Activated naive CD8-positive, alpha-beta T cell (primary cell): ENCODE results near the gene MBD4.

Source experiments
- H3K27ac Mint-ChIP-seq: one replicate; pipeline ENCODE4 v1.8.0; 2021; ENCODE audit warnings: mixed read lengths
- H3K27me3 Mint-ChIP-seq: one replicate; pipeline ENCODE4 v1.8.0; 2021; ENCODE audit warnings: mixed read lengths
- H3K36me3 Mint-ChIP-seq: one replicate; pipeline ENCODE4 v1.8.0; 2021; ENCODE audit warnings: mixed read lengths
- H3K4me1 Mint-ChIP-seq: one replicate; pipeline ENCODE4 v1.8.0; 2021; ENCODE audit warnings: low read depth, mixed read lengths
- H3K4me3 Mint-ChIP-seq: one replicate; pipeline ENCODE4 v1.8.0; 2021; ENCODE audit warnings: mild to moderate bottlenecking, mixed read lengths
- H3K9me3 Mint-ChIP-seq: one replicate; pipeline ENCODE4 v1.8.0; 2021; ENCODE audit warnings: low read depth, mixed read lengths

Gene MBD4

GRCh38 chr3:129474984-129475804 lies 35.4 kb upstream of the MBD4 start:
- Mint-ChIP-seq H3K36me3 (peaks cover 8% of the 10 kb centered on the region), H3K9me3 (no peaks in the 10 kb centered on the region), H3K27me3 (no peaks in the 10 kb centered on the region), H3K4me3 (no peak overlapping the region), H3K27ac (no peak overlapping the region), H3K4me1 (no peaks in the 10 kb centered on the region)

DNA sequence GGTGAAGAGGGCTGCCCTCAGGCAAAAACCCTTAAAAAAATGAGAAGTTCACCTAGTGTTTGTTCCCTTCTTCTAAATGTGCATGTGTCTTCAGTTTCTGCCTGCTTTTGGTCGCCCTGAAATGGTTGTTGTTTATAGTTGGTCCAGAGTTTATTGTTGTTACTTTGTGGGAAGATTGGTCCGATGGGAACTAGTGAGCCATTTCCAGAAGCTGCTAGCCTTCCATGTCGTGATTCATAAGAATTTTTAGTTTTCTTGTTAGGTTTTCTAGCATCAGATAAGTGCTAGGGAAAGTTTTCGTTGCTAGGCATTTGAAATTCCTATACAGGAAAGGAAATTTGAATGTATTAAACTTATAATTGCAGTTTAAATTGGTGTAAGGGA lies 34.0 kb upstream of the MBD4 start:
- Mint-ChIP-seq H3K9me3 (no peaks in the 10 kb centered on the region), H3K4me1 (peaks cover 4% of the 10 kb centered on the region), H3K36me3 (peaks cover 11% of the 10 kb centered on the region), H3K27me3 (no peaks in the 10 kb centered on the region), H3K27ac (no peak overlapping the region), H3K4me3 (no peak overlapping the region)

GRCh38 chr3:129473067-129473768 lies 33.5 kb upstream of the MBD4 start:
- Mint-ChIP-seq H3K27ac (no peak overlapping the region), H3K4me1 (peaks cover 4% of the 10 kb centered on the region), H3K36me3 (peaks cover 11% of the 10 kb centered on the region), H3K4me3 (no peak overlapping the region), H3K27me3 (no peaks in the 10 kb centered on the region), H3K9me3 (no peaks in the 10 kb centered on the region)

DNA sequence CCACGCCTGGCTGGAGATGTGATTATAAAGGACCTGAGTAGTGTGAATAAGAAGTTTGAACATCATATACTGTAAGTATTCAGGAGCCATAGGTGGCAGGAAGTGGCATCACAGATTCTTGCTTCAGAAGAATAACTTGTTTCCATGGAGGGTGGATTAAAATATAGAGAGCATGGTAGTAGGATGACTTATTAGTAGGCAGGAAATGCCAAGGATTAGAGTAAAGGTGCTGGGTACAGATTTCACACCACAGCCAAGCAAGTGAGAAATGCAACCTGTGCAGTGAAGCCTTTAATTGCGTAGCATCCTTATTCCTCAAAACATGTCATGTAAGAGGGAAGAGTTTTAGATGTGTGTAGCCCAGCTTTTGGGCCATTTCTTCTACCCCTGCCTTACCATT lies 31.1 kb upstream of the MBD4 start:
- no peak overlapping the region for H3K4me3 Mint-ChIP-seq
- no peak overlapping the region for H3K27ac Mint-ChIP-seq
- peaks cover 11% of the 10 kb centered on the region for H3K36me3 Mint-ChIP-seq
- no peaks in the 10 kb centered on the region for H3K27me3 Mint-ChIP-seq
- no peaks in the 10 kb centered on the region for H3K9me3 Mint-ChIP-seq
- H3K4me1 Mint-ChIP-seq = peaks cover 4% of the 10 kb centered on the region

DNA sequence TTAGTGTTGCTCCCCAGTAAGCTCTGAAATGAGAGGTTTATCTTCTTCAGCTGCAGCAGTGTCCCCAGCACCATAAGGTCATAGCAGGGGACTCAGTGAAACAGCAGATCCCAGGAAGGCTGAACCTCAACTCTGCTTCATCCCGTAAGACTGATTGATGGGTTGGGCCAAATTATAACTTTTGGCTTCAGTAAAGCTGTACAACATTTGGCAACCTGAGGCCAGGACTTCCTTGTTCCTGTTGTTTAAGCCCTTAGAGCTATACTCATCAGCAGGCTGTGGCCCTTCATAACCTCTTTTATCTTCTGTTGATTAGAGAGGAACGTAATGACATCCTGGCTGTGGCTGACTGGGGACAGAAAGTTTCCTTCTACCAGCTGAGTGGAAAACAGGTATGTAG lies 29.3 kb upstream of the MBD4 start:
- Mint-ChIP-seq H3K27ac (no peak overlapping the region), H3K4me3 (no peak overlapping the region), H3K9me3 (no peaks in the 10 kb centered on the region), H3K36me3 (peaks cover 13% of the 10 kb centered on the region), H3K4me1 (peaks cover 4% of the 10 kb centered on the region), H3K27me3 (no peaks in the 10 kb centered on the region)

DNA sequence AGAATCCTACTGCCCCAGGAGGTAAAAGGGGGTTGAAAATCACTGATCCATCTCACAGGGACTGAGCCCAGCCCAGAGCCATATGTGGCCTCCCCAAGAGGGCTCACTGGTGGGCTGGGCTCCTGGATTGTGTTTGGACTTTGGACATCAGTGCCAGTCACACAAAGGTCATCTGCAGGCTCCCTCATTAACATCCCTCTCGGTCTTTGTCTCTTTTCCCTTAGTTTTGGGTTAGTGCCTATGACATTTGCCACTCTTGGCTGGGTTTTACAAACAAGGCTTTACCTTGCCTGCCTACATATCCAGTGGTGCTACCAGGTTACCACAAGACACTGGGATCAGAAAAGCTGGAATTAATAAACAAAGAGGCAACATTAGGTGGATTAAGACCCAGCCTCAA lies 28.2 kb upstream of the MBD4 start:
- Mint-ChIP-seq H3K36me3 (peaks cover 13% of the 10 kb centered on the region), H3K9me3 (no peaks in the 10 kb centered on the region), H3K4me3 (no peak overlapping the region), H3K4me1 (peaks cover 4% of the 10 kb centered on the region), H3K27ac (no peak overlapping the region), H3K27me3 (no peaks in the 10 kb centered on the region)

GRCh38 chr3:129463716-129464115 lies 24.0 kb upstream of the MBD4 start:
- H3K36me3 Mint-ChIP-seq = peaks cover 12% of the 10 kb centered on the region
- no peak overlapping the region for H3K27ac Mint-ChIP-seq
- H3K4me3 Mint-ChIP-seq = no peak overlapping the region
- H3K4me1 Mint-ChIP-seq = no peaks in the 10 kb centered on the region
- H3K27me3 Mint-ChIP-seq = no peaks in the 10 kb centered on the region
- H3K9me3 Mint-ChIP-seq = no peaks in the 10 kb centered on the region

DNA sequence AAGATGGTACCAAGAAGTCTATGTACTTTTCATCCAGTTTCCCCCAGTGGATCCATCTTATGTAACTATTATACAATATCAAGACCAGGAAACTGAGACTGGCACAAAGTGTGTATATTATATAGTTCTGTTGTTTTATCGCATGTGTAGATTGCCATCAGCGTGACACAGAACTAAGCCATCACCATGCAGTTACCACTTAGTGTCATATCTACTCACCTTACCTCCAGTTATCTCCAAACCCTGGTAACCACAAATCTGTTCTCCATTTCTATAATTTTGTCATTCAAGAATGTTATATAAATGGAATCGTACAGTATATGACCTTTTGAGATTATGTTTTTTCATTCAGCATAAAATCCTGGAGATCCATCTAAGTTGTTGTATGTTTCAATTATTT lies 23.3 kb upstream of the MBD4 start:
- Mint-ChIP-seq H3K4me1 (no peaks in the 10 kb centered on the region), H3K27ac (no peak overlapping the region), H3K4me3 (no peak overlapping the region), H3K27me3 (no peaks in the 10 kb centered on the region), H3K9me3 (no peaks in the 10 kb centered on the region), H3K36me3 (peaks cover 11% of the 10 kb centered on the region)

- peaks cover 10% of the 10 kb centered on the region for H3K36me3 Mint-ChIP-seq
- H3K4me1 Mint-ChIP-seq = no peaks in the 10 kb centered on the region
- H3K4me3 Mint-ChIP-seq = no peak overlapping the region
- H3K27me3 Mint-ChIP-seq = no peaks in the 10 kb centered on the region
- H3K27ac Mint-ChIP-seq = no peak overlapping the region
- H3K9me3 Mint-ChIP-seq = no peaks in the 10 kb centered on the region
Observed at GRCh38 chr3:129462361-129462968, 22.7 kb upstream of the MBD4 start.

DNA sequence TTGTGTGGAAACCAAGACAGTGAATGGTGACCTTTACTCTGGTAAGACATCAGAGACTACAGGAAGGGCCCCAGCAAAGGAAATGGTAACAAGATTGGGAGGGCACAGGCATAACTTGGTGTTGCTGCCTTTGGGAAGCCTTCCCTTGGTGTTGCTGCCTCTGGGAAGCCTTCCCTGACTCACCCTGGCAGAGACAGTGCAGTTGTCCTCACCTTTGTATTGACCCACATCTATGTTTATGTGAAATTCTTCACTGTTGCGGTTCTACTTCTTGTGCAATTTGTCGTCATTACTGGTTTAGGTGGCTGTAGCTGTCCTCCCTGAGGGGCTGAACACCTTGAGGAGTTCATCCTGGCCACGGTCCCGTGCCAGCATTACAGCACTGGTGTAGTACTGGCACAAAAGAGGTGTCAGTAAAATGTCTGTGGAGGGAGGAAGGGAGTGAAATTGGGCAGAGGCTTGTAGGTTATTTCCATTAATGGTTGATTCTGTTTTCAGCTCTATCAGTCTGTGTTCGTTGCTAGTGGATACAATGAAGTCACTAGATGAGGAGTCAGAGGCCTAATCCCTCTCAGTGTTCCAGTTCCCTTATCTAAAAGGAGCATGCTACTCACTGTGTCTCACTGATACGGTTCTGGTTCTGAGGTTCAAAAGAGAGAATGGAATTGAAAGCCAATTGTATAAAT lies 21.9 kb upstream of the MBD4 start:
- H3K4me1 Mint-ChIP-seq = no peaks in the 10 kb centered on the region
- H3K9me3 Mint-ChIP-seq = no peaks in the 10 kb centered on the region
- H3K36me3 Mint-ChIP-seq = peaks cover 7% of the 10 kb centered on the region
- H3K27ac Mint-ChIP-seq = no peak overlapping the region
- H3K27me3 Mint-ChIP-seq = no peaks in the 10 kb centered on the region
- no peak overlapping the region for H3K4me3 Mint-ChIP-seq

DNA sequence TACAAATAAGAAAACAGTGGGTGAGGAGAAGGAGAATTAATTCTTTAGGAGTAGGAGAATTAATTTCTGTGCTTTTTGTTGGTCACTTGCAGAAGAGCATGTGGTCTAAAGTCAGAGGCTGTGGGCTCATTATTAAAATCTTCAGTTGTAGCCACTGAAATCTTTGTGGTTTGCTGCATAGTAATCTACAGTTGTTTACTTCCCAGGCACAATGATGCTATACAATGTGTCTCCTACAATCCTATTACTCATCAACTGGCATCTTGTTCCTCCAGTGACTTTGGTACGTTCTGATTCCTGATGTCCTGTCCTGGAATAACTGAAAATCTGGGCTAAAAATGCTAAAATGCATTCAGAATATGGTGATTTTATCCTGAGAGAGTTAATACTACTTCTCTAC lies 21.3 kb upstream of the MBD4 start:
- Mint-ChIP-seq H3K27me3 (no peaks in the 10 kb centered on the region), H3K4me1 (no peaks in the 10 kb centered on the region), H3K36me3 (peaks cover 7% of the 10 kb centered on the region), H3K4me3 (no peak overlapping the region), H3K9me3 (no peaks in the 10 kb centered on the region), H3K27ac (no peak overlapping the region)

GRCh38 chr3:129460572-129460971 lies 20.8 kb upstream of the MBD4 start:
- Mint-ChIP-seq H3K27me3 (no peaks in the 10 kb centered on the region), H3K4me3 (no peak overlapping the region), H3K27ac (no peak overlapping the region), H3K9me3 (no peaks in the 10 kb centered on the region), H3K4me1 (no peaks in the 10 kb centered on the region), H3K36me3 (peaks cover 9% of the 10 kb centered on the region)

DNA sequence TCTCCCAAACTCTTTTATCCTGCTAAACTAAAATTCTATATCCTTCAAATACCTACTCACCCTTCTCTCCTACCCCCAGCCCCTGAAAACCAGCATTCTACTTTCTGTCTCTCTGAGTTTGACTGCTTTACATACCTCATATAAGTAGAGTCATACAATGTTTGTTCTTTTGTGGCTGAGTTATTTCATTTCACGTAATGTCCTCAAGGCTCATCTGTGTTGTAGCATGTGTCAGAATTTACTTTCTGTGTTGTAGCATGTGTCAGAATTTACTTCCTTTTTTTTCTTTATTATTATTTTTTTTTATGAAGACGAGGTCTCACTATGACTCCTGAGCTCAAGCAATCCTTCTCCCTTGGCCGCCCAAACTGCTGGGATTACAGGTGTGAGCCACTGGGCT lies 20.4 kb upstream of the MBD4 start:
- no peaks in the 10 kb centered on the region for H3K9me3 Mint-ChIP-seq

DNA sequence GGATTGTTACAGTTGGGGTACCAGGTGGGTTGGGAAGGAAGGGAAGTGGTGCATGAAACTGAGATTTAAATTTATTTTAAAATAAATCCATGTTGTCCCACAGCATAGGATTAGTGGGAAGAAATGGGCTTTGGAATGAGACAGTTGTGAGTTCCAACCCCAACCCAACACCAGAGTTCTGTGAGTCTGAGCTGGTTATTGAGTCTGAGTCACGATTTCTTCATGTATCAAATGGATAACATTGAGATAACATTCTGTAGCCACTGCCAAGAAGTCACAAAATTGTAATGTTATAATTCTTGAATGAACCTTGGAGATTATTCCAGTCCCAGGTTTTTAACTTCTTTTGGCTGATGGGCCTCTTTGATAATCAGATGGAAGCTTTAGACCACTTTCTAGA lies 14.0 kb upstream of the MBD4 start:
- Mint-ChIP-seq H3K9me3 (no peaks in the 10 kb centered on the region), H3K36me3 (peaks cover 28% of the 10 kb centered on the region), H3K27me3 (no peaks in the 10 kb centered on the region), H3K4me1 (peaks cover 1% of the 10 kb centered on the region), H3K4me3 (no peak overlapping the region), H3K27ac (no peak overlapping the region)

More for the DNA sequence above, 20.4 kb upstream of the MBD4 start:
- no peaks in the 10 kb centered on the region for H3K27me3 Mint-ChIP-seq
- H3K4me1 Mint-ChIP-seq = no peaks in the 10 kb centered on the region
- H3K36me3 Mint-ChIP-seq = peaks cover 9% of the 10 kb centered on the region
- no peak overlapping the region for H3K4me3 Mint-ChIP-seq
- H3K27ac Mint-ChIP-seq = no peak overlapping the region
